GM12892 (cell line): ENCODE results near the gene CASTOR1.
A peak's percentile ranks its signal among the peaks of the same experiment; 100 is the strongest.

Experiments used
- DNase-seq: peaks from one replicate; pipeline ENCODE4 v3.0.0; 2011; ENCODE audit not compliant: insufficient read length
- FAIRE-seq: peaks from 2 replicates; lab custom pipeline; 2011; peaks lifted over from hg19 to GRCh38; lab: Jason Lieb, UNC
- POLR2A ChIP-seq: IDR thresholded peaks from 2 replicates; pipeline ENCODE4 v1.6.1; 2011; ENCODE audit warnings: low read depth, low read length, control low read depth
- POLR2AphosphoS5 ChIP-seq: IDR thresholded peaks from 2 replicates; pipeline ENCODE4 v1.6.1; 2011; ENCODE audit warnings: low read depth, low read length, control low read depth
- TAF1 ChIP-seq: IDR thresholded peaks from 2 replicates; pipeline ENCODE4 v1.6.1; 2011; ENCODE audit warnings: low read depth, mild to moderate bottlenecking, control low read depth, low read length, borderline replicate concordance

Gene CASTOR1

GRCh38 chr22:30294066-30294465, 4.8 kb upstream of the CASTOR1 start:
- FAIRE-seq = no peak

GRCh38 chr22:30293026-30293425, 3.7 kb upstream of the CASTOR1 start:
- TF ChIP-seq POLR2AphosphoS5 (no peak), TAF1 (no peak), POLR2A (no peak)
- DNase-seq = no peak
- FAIRE-seq = no peak

More at GRCh38 chr22:30294066-30294465, 4.8 kb upstream of the CASTOR1 start:
- no peak for DNase-seq
- TF ChIP-seq POLR2AphosphoS5 (no peak), POLR2A (no peak), TAF1 (no peak)

- TF ChIP-seq POLR2AphosphoS5 (no peak), POLR2A (no peak), TAF1 (no peak)
- FAIRE-seq (no peak), DNase-seq (no peak)
These were observed 3.0 kb upstream of the CASTOR1 start for GRCh38 chr22:30292069-30292970.

GRCh38 chr22:30291058-30291892, 2.0 kb upstream of the CASTOR1 start:
- DNase-seq = no peak
- TF ChIP-seq TAF1 = no peak
- TF ChIP-seq POLR2A = no peak
- no peak for TF ChIP-seq POLR2AphosphoS5
- FAIRE-seq = no peak

- peak; percentile 30; the same call in 1 of the 2 replicates for TF ChIP-seq POLR2AphosphoS5
- no peak for TF ChIP-seq TAF1
- peak; percentile 57 for TF ChIP-seq POLR2A
- DNase-seq (no peak), FAIRE-seq (peak; percentile 70)
These were observed 1.2 kb upstream of the CASTOR1 start for GRCh38 chr22:30290342-30291057.

GRCh38 chr22:30289980-30290313, 642 bp upstream of the CASTOR1 start:
- FAIRE-seq (no peak), DNase-seq (no peak)
- TF ChIP-seq POLR2AphosphoS5 (no peak), TAF1 (no peak), POLR2A (no peak)

- TF ChIP-seq POLR2A = no peak
These were observed 725 bp downstream of the CASTOR1 start for GRCh38 chr22:30288419-30289140.

GRCh38 chr22:30287648-30288418, 1.5 kb downstream of the CASTOR1 start:
- FAIRE-seq = peak; percentile 98

More at GRCh38 chr22:30288419-30289140, 725 bp downstream of the CASTOR1 start:
- FAIRE-seq = peak; percentile 81
- no peak for DNase-seq

GRCh38 chr22:30286813-30287647, 2.3 kb downstream of the CASTOR1 start:
- DNase-seq (peak; percentile 78), FAIRE-seq (peak; percentile 70)
- no peak for TF ChIP-seq POLR2AphosphoS5
- no peak for TF ChIP-seq TAF1
- no peak for TF ChIP-seq POLR2A

More at GRCh38 chr22:30287648-30288418, 1.5 kb downstream of the CASTOR1 start:
- peak; percentile 64 for DNase-seq
- TF ChIP-seq TAF1 (no peak), POLR2A (no peak)

GRCh38 chr22:30286331-30286730, 3.0 kb downstream of the CASTOR1 start:
- DNase-seq = no peak
- TF ChIP-seq TAF1 (no peak), POLR2AphosphoS5 (no peak), POLR2A (no peak)
- no peak for FAIRE-seq
